ENCODE measurements around the gene ONECUT2. TPM values are rescaled to one million over a fixed set of nuclear protein-coding genes. Genes with fewer than 3 reads are reported as not detected.

ONECUT2 gene
- total RNA-seq, 1 donor from 2014 or later, result 0.03 TPM

- Histone ChIP-seq H3K4me1 (no peaks in the 10 kb centered on the region), H3K36me3 (no peaks in the 10 kb centered on the region), H3K4me3 (no peak overlapping the region), H3K27ac (no peak overlapping the region), H3K9me3 (no peaks in the 10 kb centered on the region), H3K27me3 (ENCODE audit: low read depth) (no peaks in the 10 kb centered on the region)
- ATAC-seq (no peak), DNase-seq (no peak)
- no peak for TF ChIP-seq CTCF (IDR thresholded peaks at IDR 0.05)
- intact Hi-C loops (cut with DNase I), result no loop called here
Measured at GRCh38 chr18:57538614-57539013, 103.4 kb downstream of the ONECUT2 start.

- intact Hi-C loops (cut with DNase I), result no loop called here
- H3K4me1 ChIP-seq, result no peaks in the 10 kb centered on the region
- no peaks in the 10 kb centered on the region for H3K36me3 ChIP-seq
- DNase-seq (no peak), ATAC-seq (no peak)
- no peak overlapping the region for H3K4me3 ChIP-seq
- H3K27me3 ChIP-seq (ENCODE audit: low read depth), result no peaks in the 10 kb centered on the region
- H3K9me3 ChIP-seq, result no peaks in the 10 kb centered on the region
- no peak overlapping the region for H3K27ac ChIP-seq
- TF ChIP-seq CTCF (IDR thresholded peaks at IDR 0.05), result no peak
Measured at GRCh38 chr18:57539702-57540101, 104.5 kb downstream of the ONECUT2 start.

Other genes with a start within 250 kb of the ONECUT2 start
- not detected for gene ST8SIA3, start 82.8 kb upstream of the ONECUT2 start, total RNA-seq
- gene FECH, start 151.3 kb downstream of the ONECUT2 start, total RNA-seq, result 25.7 TPM
- 94.8 TPM for gene NARS1, start 186.5 kb downstream of the ONECUT2 start, total RNA-seq

Data from lower lobe of right lung (tissue), 2 donors.